HG02840 (cell line): ENCODE results near the gene PAQR5.
"Not testable (repeated sequence)": the region's sequence is repeated elsewhere in the genome, so short reads cannot be mapped to it uniquely, and the experiment has no call there.

Source experiments
- ATAC-seq: cut with Tn5 transposase; IDR thresholded peaks from one replicate; pipeline ENCODE4 v1.9.1; 2021; ENCODE audit warnings: mild to moderate bottlenecking, moderate library complexity, moderate number of reproducible peaks; ENCODE audit not compliant: unreplicated experiment, low FRiP score

Gene PAQR5

DNA sequence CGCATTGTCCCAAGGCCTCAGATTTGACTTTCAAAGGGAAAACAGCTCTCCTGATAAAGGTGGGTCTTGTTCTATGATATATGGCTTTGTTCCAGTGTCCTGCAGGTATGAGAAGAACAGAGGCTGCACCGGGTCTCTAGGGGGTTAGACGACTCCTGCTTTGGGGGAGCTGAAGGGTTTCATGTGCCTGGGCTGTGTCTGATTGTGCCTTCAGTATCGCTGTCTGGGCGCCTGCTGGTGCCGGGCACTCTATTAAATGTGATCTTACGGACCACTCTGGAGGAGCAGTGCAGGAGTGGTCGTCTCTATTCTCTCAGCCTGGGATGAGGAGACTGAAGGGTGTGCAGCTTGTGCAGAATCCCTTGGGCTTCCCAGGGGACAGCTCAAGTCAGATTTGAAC, 16.0 kb downstream of the PAQR5 start:
- no peak for ATAC-seq

GRCh38 chr15:69315402-69316110, 16.8 kb downstream of the PAQR5 start:
- ATAC-seq, result no peak

GRCh38 chr15:69316291-69316690, 17.6 kb downstream of the PAQR5 start:
- no peak for ATAC-seq

- no peak for ATAC-seq
These were observed 18.7 kb downstream of the PAQR5 start for GRCh38 chr15:69317392-69317841.

GRCh38 chr15:69318033-69318432, 19.3 kb downstream of the PAQR5 start:
- ATAC-seq, result no peak

- no peak for ATAC-seq
These were observed 21.0 kb downstream of the PAQR5 start for GRCh38 chr15:69319384-69320375.

GRCh38 chr15:69320977-69321554, 22.4 kb downstream of the PAQR5 start:
- no peak for ATAC-seq

DNA sequence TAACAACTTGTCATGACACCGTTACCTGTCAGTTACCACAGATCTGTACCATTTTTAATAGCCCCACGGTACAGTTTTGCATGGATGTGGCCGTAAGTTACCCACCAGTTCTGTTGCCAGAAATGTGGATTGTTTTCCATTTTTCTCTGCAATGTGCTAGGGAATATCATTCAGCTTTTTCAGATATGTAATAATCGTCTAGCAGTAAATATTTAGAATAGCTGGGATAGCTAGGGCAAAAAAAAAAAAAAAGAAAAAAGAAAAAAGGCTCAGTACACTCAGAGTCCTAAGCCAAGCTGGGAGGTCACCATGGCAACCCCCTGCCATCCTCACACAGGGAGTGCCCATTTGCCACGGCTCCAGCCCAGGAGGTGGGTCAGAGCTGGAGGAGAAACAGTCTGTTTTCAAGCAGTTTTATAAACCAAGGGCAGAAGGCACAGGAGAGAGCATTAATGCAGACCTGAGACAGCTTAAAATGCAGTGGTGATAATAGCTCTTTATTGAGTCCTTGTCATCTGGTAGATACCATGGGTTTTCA, 25.2 kb downstream of the PAQR5 start:
- no peak for ATAC-seq

DNA sequence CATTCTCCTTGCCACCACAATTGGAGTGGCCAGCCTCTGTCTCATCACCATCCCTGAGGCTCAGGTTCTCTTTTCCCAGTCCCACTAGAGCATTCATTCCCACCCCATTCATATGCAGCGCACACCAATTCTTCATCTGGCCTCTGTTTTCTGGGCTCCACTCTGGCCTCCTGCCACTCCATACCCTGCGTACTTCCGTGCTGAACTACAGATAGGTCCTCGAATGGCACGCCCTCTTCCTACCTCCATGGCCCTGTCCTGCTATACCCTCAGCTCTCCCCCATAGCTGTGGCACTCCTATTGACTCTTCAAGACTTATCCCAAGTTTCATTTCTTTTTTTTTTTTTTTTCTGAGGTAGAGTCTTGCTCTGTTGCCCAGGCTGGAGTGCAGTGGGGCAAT, 25.9 kb downstream of the PAQR5 start:
- no peak for ATAC-seq

- no peak for ATAC-seq
These were observed 26.8 kb downstream of the PAQR5 start for GRCh38 chr15:69325456-69325971.

- no peak for ATAC-seq
These were observed 29.4 kb downstream of the PAQR5 start for GRCh38 chr15:69328080-69328479.

DNA sequence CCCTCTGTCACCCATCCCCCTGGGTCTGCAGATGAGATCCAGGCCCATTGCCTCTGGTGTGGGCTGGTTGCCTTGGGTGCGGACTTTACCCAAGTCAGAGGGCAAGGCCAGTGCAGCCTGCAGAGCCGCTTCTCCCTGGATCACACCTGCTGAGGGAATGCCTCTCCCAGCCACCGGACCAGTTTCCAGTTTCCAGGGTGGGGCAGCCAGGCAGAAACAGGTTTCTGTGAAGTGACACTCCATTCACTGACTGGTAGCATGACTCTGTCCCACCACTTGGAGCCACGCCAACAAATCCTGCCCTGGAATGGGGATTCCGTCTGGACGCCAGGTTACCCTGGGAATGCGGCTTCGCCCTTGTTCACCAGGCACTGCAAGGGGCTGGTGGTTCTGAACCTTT, 30.0 kb downstream of the PAQR5 start:
- ATAC-seq, result no peak

DNA sequence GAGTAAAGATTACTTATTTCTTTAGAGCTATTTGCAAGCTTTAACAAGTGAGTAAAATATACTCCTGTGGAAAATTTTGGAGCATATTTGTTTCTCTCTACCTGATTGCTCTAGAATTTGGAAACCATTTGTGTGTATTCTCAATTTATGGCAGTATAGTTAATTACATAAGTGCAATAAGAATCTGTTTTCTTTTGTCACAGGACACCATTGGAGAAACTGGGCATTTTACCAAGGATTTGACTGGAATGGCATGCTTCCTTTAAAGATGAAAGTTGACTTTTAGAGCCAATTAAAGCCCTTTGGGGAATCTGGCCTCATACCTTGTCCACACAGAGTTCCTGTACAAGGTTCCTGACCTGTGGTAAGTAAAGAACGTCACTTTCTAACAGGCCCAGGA, 38.4 kb downstream of the PAQR5 start:
- no peak for ATAC-seq

DNA sequence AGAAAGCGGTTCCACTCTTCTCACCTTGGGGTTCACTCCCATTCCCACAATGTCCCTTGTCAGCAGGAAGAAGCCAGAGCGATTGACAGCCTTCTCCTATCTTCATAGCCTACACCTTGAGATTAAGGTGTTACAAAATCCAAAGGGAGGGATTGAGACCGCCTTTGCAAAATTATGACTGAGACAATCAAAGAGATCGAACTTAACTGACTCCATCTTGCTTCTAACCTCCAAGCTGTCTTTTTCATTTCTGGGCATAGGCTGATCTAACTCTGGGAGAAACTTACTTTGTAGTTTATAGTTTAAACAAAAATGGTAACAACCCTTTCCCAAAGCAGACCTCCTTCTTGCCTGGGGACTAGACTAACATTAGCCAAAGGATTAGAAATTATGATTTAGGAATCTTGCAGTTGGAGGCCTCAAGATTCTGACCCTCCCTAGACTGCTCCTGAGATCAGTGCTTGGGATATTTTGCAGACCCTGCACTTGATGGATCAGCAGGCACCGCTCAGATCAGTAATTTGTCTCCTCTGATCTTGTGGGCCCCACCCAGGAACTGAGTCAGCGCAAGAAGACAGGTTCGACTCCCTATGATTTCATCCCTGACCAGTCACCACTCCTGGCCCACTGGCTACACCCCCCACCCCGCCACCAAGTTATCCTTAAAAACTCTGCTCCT, 40.0 kb downstream of the PAQR5 start:
- ATAC-seq, result no peak

- ATAC-seq, result not testable (repeated sequence)
These were observed 40.5 kb downstream of the PAQR5 start for GRCh38 chr15:69339214-69339543.

DNA sequence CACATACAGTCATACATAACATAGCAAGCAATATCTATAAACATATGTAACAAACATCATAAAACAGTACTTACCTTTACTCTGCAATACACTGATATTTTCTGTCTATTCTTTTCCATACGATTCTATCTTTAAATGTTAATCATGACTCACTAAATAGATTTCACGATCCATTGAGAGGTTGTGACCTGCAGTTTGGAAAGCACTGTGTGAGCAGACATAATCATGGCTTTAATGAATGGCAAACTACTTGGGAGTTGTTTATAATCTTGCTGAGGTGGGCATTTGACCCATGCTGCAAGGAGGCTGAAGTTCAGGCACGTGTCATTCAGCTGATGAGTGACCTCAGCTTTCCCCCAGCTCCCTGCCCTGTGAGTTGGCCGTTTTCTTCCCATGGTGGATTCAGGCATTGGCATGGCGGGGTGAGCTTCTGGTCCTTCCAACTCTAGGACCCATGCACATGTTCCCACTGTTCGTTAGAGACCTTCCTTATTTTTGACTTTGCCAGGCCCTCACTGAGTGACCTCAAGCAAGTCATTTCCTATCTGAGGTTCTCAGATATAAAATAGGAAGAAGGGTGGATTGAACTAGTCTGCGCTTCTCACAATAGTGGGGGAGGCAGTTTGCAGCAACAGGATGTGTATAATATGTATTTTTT, 41.7 kb downstream of the PAQR5 start:
- ATAC-seq, result no peak

DNA sequence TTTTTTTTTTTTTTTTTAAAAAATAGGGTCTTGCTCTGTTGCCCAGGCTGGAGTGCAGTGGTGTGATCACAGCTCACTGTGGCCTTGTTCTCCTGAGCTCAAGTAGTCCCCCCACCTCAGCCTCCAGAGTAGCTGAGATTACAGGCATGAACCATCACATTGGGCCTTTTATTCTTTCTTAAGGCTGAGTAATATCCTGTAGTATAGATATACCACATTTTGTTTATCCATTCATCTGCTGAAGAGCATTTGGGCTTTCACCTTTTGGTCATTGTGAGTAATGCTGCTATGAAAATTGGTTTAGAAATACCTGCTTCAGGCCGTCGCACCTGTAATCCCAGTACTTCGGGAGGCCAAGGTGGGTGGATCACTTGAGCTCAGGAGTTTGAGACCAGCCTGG, 42.6 kb downstream of the PAQR5 start:
- no peak for ATAC-seq

GRCh38 chr15:69342460-69343076, 43.9 kb downstream of the PAQR5 start:
- no peak for ATAC-seq

GRCh38 chr15:69343133-69343532, 44.4 kb downstream of the PAQR5 start:
- ATAC-seq, result no peak
